Right ventricle myocardium superior (tissue), 1 donor: ENCODE results near the gene SPDYE2B. TPM values are rescaled to one million over a fixed set of nuclear protein-coding genes. Genes with fewer than 3 reads are reported as not detected.
A peak's percentile ranks its signal among the peaks of the same experiment; 100 is the strongest.
"Not testable (repeated sequence)": the region's sequence is repeated elsewhere in the genome, so short reads cannot be mapped to it uniquely, and the experiment has no call there.

Source experiments
- ATAC-seq: fragments of 200-7000 bp; cut with Tn5 transposase; one replicate; pipeline ENCODE4 v1.9.1; 2020; ENCODE audit warnings: mild to moderate bottlenecking; ENCODE audit not compliant: poor library complexity
- DNase-seq: peaks from one replicate; pipeline ENCODE4 v3.0.0-alpha.2; 2020
- intact Hi-C: fragments of 100-400 bp; cut with DNase I; formaldehyde crosslinking; loops from one replicate; pipeline ENCODE4 v1.11.2; 2022
- total RNA-seq: library from RNA; stranded (reverse); fragmentation: NEBNext Ultra II Directional; extraction: Animal tissue kit (Norgen Biotek cat#: 25700); gene quantifications from one replicate; pipeline ENCODE4 v1.2.1, GENCODE V29; 2021
- donor health status: DM: no; HTN: yes; CAD: no; lungs with severe emphysema.

The SPDYE2B gene
- total RNA-seq, 1 donor from 2014 or later, result not detected

DNA sequence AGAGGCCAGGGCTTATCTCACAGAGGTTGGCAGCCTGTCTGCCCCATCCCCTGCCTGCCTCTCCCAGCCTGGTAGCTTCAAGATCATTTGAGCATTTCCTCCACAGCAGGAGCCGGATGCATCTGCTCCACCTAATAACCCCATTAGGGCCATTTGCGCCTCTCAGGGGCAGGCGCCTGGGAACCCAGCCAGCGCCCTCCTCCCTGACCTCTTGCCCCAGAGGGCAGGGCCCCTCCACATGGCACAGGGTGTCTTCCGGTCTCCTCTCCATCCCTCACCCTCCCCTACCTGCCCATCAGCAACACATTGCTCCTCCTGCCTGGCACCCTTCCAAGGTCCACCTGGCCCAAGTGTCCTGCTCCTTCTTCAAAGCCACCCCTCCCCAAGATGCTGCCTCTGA lies 14.8 kb upstream of the SPDYE2B start:
- DNase-seq, intact Hi-C loops: not testable (repeated sequence)
- ATAC-seq, result peak; percentile 6

DNA sequence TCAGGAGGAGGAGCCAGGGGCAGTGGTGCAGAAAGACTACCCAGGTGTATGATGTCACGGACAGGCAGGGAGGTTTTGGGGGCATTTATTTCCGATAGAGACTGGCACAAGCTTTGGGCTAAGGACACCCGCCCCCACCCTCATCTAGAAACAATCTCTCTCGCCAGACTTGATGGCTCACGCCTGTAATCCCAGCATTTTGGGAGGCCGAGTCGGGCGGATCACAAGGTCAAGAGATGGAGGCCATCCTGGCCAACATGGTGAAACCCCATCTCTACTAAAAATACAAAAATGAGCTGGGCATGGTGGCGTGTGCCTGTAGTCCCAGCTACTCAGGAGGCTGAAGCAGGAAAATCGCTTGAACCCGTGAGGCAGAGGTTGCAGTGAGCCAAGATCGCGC lies 13.2 kb upstream of the SPDYE2B start:
- DNase-seq, result peak; percentile 37
- ATAC-seq, intact Hi-C loops: not testable (repeated sequence)

DNA sequence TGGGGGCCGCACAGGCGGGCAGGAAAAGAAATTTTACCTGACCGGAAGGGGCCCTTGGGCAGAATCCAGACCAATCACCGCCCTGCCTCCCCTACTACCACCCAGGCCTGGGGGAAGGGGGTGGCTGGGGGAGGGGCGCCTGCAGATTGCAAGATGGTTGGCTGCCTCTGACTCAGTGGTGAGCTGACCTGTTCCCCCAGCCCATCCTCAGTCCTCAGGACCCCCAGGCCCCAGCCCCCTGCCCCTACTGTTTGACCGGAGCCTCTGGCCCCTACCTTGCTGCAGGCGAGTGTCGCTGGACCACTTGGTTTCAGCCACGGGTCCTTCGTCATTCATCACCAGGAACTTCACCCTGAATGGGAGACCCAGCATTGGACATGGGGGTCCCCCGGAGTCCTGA lies 11.3 kb upstream of the SPDYE2B start:
- intact Hi-C loops, result not testable (repeated sequence)
- ATAC-seq (peak; percentile 4), DNase-seq (peak; percentile 36)

DNA sequence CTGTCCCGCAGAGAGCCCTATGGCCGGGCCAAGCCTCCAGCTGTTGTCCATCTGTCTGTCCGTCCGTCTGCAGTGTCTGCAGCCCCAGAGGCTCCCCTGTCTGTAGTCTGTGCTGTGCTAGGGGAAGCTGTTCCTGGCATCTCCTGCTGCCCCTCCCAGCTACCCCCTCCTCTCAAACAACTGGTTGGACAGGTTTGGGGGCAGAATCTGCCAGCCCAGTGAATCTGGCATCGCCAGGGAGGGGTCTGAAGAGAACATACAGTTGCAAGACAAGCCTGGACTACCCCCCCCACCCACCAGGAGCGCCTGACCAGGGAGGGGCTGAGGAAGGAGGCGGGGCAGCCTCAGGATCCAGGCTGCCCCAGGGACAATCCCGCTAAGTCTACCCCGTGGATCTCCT lies 7.4 kb upstream of the SPDYE2B start, which contains the start of gene UPK3BL1:
TSS of gene UPK3BL1 (minus strand) at position 101 of the 400 bp plus-strand sequence. CDS start at position 51, 50 bp downstream.
- intact Hi-C loops, DNase-seq: not testable (repeated sequence)

DNA sequence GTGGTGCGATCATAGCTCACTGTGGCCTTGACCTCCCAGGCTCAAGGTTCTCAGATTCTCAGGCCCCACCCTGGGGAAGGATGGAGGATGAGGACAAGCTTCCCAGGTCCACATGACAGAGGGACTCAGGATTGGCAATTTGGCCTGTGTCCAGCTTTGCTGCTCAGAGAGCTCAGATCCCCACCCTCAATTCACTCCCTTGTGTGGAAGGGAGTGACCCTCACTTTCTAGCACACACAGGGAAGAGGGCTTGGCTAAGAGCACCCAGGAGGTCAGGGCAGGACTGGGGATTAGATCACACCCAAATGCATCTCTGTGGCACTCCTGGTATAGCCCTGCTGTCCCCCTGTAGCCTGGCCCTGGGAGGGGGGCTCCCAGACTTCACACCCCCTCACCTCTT lies 6.7 kb upstream of the SPDYE2B start:
- intact Hi-C loops, result not testable (repeated sequence)

More for the DNA sequence above, 7.4 kb upstream of the SPDYE2B start, which contains the start of gene UPK3BL1:
- peak; percentile 19 for ATAC-seq

DNA sequence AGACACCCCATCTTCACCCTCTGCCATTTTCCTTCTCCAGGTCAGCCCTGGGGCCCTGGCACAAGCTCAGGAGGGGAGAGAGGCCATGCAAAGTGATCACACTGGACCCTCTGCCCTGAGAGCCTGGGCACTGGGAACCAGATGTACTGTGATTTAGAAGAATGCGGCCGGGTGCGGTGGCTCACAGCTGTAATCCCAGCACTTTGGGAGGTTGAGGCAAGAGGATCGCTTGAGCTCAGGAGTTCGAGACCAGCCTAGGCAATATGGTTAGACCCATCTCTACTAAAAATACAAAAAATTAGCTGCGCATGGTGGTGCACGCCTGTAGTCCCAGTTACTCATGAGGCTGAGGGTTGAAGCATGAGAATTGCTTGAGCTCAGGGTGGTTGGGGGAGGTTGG lies 2.3 kb upstream of the SPDYE2B start:
- intact Hi-C loops, result not testable (repeated sequence)
- DNase-seq, result peak; percentile 18
- ATAC-seq, result peak; percentile 16

More for the DNA sequence above, 6.7 kb upstream of the SPDYE2B start:
- ATAC-seq, DNase-seq: not testable (repeated sequence)

DNA sequence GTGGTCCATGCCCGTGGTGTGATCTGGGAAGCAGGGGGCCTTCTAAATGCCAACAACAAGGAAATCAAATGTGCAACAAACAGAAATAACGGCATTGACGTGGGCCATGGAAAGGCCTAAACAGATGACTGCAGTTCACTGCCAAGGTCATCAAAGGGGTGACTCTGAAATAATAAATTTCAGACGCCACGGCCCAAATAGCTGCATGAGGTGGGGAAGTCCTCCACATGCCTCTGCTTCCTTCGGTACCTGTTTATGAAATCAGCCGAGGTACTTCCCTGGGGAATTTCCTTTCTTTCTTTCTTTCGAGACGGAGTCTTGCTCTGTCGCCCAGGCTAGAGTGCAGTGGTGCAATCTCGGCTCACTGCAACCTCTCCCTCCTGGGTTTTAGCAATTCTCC lies 14.6 kb downstream of the SPDYE2B start:
- intact Hi-C loops, ATAC-seq, DNase-seq: not testable (repeated sequence)

DNA sequence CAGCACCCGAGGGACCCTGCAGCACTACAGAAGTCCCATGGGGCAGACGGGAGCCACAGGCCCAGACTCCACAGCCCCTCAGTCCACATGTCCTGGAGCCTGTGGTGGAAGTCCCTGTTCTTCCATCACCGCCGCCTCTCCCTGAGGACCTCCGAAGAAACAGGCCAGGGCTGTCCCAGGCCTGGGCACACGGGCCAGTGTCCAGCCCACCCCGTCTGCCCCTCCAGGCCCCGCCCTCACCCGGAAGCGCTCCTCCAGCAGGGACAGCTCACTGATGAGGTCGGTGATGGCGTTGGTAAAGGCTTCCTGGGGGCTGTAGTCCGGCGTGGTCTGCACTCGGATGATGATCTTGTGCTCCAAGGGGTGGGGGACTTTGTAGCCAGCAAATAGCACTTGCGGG lies 16.7 kb downstream of the SPDYE2B start:
- ATAC-seq, intact Hi-C loops, DNase-seq: not testable (repeated sequence)

DNA sequence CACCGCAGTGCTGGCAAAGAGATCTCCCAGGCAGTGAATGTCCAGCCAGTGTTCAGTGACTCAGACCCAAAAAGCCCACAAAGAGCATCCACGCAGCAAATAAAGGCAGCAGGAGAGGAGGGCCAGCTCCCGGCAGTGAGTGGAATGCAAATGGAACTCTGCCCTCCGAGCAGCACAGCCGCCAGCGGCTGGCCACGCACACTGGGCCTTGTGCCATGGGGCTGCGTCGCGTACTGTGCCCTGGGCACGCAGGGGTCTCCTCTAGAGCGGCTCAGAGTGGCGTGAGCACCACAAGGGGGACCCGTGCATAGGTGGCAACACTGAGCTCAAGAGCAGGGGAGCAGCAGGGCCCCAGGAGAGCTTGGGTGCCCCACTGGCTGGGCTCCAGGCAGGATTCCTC lies 17.4 kb downstream of the SPDYE2B start:
- ATAC-seq, intact Hi-C loops: not testable (repeated sequence)

DNA sequence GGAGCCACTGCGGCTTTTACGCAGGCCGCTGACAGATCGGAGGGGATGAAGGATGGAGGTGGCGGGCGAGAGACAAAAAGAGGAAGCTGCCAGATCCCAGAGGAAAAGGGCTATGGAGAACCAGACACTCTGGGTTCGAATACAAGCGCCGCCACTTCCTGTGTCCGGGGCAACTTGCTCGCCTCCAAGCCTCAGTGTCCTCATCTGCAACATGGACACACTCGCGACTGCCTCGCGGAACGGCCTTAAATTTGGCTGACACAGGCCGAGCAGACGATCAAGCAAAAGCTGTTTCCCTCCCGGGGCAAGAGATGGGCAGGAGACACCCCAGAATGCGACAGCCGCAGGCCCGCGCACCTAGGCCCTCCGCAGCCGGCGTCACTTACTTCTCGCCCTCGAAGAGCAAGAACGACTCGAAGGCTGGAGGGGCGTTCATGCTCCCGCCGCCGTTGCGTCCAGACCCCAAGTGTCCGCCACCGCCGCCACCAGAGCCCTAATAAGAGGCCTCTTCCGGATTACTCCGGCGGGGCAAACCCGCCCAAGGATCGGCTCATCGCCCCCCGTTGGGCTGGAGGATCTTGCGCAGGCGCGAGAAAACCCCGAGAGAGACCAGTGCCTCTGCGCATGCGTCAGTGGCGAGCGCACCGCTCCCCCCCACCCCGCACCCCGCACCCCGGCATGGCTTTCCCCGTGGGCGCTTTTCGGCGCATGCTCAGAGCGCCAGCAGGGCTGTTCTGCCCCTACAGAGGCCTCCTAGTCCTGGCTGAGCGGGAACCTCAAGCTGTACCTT lies 21.2 kb downstream of the SPDYE2B start, which contains the start of gene POLR2J2:
TSS of gene POLR2J2 (minus strand) at position 498 of the 790 bp plus-strand sequence. CDS start at position 436, 62 bp downstream.
- ATAC-seq, result peak; percentile 91
- peak; percentile 88 for DNase-seq
- intact Hi-C loops, result not testable (repeated sequence)

More for the DNA sequence above, 17.4 kb downstream of the SPDYE2B start:
- not testable (repeated sequence) for DNase-seq

DNA sequence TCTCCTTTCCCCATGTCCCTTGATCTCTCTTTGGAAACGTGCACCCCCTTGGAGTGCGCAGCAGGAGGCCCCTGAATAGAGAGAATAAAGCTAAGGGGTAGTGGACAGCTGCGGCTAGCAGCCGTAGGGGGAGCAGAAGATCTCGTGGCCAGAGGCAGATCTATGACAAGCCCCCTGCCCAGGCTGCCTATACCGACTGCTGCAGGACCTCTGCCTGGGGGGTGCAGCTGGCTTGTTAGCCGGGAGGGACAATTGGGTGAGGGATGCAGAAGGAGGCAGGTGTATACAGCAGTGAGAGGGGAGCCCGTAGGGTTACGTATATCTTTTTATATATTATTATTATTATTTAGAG lies 21.8 kb downstream of the SPDYE2B start:
- intact Hi-C loops, DNase-seq: not testable (repeated sequence)
- peak; percentile 33 for ATAC-seq

DNA sequence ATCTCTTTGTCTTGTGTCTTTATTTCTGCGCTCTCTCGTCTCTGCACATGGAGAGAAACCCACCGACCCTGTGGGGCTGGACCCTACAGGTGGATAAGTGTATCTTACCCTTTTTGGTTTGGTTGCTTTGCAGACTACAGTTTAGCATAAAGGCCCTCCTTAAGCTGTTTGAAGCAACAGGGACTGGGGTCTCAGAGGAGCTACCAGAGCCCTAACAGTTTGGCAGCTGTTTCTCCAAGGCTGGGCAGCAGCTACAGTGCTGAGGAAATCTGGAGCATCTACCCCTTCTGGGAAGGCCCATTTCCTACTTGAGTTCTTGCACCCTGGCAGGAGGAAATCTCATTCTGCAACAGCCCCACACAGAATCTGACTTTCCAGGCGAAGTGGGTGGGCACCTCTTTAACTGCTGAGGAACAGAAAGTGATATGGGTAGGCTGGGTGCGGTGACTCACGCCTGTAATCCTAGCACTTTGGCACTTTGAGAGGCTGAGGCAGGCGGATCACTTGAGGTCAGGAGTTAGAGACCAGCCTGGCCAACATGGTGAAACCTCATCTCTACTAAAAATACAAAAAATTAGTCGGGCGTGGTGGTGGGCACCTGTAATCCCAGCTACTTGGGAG lies 23.4 kb downstream of the SPDYE2B start:
- ATAC-seq, intact Hi-C loops, DNase-seq: not testable (repeated sequence)

DNA sequence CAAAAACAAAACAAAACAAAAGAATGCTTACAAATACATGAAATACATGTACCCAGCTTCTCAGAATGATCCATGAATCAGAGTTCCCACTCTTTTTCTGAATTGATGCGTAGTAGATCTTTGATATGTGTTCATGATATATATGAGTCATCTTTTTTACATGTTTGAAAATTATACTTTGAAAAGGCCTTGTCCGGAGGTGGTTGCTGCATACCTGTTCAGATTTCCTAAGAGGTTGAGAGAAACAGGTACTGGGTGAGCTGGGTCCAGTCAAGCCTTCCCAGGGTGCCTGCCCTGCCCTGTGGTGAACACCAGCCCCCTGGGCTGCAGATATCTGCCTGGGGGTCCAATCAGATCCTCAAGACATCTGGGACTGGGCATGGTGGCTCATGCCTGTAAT lies 25.4 kb downstream of the SPDYE2B start:
- ATAC-seq, intact Hi-C loops, DNase-seq: not testable (repeated sequence)

DNA sequence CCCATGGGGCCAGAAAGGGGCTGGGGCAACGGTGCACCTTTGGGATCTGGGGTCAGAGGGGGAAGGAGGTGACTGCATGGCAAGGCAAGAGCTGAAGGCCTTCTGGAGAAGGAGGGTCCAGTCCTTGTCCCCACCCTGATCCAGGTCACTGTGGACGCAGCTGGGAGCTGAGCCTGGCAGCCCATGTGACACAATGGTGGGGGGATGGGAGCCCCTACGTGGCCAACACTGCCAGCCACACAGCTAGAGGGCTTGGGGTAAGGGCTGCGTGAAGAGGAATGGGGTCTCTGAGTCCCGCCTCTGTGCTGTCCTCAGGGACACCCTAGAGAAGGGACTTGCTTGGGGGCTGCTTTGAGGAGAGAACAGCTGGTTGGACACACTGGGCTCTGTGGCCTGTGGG lies 30.7 kb downstream of the SPDYE2B start:
- DNase-seq, intact Hi-C loops: not testable (repeated sequence)
- ATAC-seq, result peak; percentile 25

DNA sequence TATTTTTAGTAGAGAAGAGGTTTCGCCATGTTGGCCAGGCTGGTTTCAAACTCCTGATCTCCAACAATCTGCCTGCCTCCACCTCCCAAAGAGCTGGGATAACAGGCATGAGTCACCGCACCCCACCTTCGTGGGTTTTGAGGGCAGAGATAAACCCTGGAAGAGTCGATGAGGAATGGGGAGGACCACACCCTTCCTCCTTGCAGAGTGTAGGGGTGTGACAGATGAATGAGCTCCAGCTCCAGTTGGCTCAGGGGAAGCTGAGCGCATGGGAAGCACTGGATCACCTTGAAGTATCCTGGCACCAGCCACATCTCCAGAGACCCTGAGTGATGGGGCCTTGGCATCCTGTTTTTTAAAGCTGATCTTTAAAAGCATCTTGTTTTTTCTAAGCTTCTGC lies 32.4 kb downstream of the SPDYE2B start:
- ATAC-seq, DNase-seq, intact Hi-C loops: not testable (repeated sequence)

DNA sequence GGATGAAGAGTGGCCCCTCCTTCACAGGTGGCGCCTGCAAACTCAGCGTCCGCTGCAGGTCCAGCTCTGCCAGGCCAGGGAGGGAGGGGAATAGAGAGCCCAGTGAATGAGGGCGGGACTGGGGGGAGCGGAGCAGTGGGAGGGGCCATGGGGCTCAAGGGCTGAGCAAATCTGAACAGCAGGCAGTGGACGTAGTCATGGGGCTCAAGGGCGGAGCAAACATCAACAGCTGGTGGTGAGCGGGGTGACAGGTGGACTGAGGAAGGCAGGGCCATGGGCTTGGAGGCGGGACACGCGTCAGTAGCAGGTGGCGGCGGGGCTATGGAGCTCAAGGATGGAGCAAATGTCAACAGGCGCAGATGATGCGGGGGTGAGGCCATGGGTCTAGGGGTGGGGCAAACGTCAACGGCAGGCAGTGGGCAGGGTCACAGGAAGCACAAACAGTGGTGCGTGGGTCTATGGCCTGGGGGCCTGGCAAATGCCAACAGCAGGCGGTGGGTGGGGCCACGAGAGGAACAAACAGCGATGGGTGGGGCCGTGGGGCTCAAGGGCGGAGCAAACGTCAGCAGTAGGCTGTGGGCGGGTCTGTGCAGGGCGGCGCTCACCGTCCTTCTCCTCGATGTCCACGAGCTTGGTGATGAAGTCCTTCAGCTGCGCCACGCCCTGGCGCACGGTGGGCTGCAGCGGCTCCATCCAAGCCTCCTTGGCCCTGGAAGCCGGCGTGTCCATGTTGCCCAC lies 38.3 kb downstream of the SPDYE2B start:
- peak; percentile 96 for ATAC-seq
- DNase-seq, intact Hi-C loops: not testable (repeated sequence)

DNA sequence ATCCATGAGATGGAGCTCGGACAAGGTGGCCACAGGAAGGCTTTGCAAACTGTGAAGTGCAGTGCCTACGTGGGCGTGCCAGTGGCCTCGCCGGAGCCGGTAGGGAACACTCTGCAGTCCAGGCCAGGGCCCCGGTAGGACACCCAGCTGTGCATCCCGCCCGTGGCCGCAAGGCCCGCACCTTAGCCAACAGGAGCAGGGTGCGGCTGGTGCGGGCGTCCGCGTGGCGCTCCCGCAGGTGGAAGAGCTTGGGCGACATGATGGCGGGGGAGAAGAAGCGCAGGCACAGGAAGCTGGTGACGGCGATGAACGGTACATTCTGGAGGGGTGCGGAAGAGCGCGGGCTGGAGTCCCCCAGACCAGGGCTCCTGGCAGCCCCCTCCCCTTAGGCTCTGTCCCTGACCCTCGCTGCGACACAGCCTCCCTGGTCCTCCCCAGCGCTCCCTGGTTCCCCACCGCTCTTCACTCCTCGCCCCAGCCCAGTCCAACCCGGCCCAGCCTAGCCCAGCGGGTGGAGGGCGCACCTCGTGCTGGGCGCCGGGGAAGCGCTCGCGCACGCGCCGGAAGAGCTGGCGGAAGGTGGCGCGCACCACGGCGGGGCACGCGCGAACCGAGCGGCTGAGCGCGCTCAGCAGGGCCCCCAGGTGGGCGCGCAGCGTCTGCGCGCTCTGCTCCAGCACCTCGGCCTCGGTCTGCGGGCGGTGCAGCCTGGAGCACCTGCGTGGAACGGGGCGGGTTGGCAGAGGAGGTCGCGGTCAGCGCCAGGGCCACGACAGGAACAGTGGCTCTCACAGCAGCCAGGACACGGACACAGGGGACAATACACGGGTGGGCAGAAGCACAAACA lies 39.5 kb downstream of the SPDYE2B start:
- DNase-seq, intact Hi-C loops: not testable (repeated sequence)
- ATAC-seq, result peak; percentile 42

DNA sequence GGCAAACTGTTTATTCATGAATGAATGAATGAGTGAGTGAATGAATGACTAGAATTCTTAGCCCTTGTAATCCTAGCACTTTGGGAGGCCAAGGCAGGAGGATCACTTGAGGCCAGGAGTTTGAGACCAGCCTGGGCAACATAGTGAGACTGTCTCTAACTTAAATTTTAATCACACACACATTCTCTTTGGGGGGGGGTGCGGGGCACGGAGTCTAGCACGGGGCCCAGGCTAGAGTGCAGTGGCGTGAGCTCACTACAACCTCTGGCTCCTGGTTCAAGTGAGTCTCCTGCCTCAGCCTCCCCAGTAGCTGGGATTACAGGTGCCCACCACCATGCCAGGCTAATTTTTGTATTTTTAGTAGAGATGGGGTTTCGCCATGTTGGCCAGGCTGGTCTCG lies 40.5 kb downstream of the SPDYE2B start:
- ATAC-seq, intact Hi-C loops, DNase-seq: not testable (repeated sequence)
